Measurements from ENCODE around the gene TRIM73. TPM values are rescaled to one million over a fixed set of nuclear protein-coding genes. Genes with fewer than 3 reads are reported as not detected.
"Not testable (repeated sequence)": the region's sequence is repeated elsewhere in the genome, so short reads cannot be mapped to it uniquely, and the experiment has no call there.

TRIM73 gene
- total and polyA plus RNA-seq, 2 donors (not counting 3 experiments of a cell fraction or from before 2014, with no cell fraction given) = 1.6 to 2.0 TPM

GRCh38 chr7:75420152-75420551, 24.7 kb downstream of the TRIM73 start:
- FAIRE-seq, CTCF ChIA-PET: not testable (repeated sequence)

DNA sequence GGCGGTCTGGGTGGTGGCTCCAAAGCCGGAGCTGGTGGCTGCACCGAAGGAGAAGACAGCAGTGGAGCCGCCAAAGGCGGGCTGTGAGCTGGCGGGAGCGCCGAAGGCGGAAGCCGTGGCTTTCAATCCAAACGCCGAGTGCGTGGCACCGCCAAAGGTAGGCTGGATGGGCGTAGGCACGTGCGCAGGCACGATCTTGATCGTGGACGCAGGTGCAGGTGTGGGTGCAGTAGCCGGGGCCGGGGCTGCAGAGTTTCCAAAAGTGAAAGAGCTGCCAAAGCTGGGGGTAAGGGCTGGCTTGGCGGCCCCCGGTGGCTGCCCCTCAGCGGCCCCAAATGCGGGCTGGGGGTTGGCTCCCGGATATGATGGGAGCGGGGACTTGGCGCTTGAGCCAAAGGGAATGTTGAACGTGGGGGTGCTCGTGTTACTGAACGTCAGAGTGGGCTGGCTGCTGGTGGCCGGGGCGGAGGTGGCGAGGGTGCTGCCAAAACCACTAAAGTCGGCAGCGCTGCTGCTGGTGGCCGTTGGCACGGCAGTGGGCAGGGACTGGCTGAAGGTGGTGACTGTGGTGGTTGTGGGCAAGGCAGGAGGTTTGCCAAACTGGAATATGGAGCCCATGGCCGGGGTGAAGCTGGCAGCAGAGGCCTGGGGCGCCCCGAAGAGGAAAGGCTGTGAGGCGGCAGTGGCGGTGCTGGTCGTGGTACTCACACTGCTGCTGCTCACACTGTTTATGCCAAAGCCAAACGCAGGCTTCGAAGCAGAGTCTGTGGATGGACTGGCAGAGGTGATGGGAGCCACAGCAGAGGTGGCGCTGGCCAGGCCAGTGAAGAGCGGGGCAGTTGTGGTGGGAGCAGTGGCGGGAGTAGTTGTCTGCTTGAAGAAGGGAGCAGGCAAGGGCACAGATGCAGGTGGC, 26.6 kb downstream of the TRIM73 start:
- H2AFZ ChIP-seq (ENCODE audit: low read depth, low read length); intact Hi-C loops (cut with micrococcal nuclease); dilution Hi-C loops (cut with MboI; ENCODE audit: extremely low pct_ligation_motif_present, low sequenced_read_pairs); H3K4me3 ChIP-seq (replicated peaks in 1 of 3; ENCODE audit: insufficient read depth in 1 of 3, low read depth in 1 of 3, low read length in 3 of 3); H3K79me2 ChIP-seq (ENCODE audit: control insufficient read depth, insufficient read depth, low read length); H4K20me1 ChIP-seq (replicated peaks; ENCODE audit: control insufficient read depth, extremely low read depth, insufficient read depth, low read length); CTCF ChIA-PET; H3K4me2 ChIP-seq (ENCODE audit: insufficient read depth, low read length); H3K9ac ChIP-seq (replicated peaks; ENCODE audit: extremely low read depth, insufficient read depth, low read length); H3K4me1 ChIP-seq (ENCODE audit: control insufficient read depth, extremely low read depth, insufficient read depth, low read length); H3K9me3 ChIP-seq (replicated peaks; ENCODE audit: control insufficient read depth, insufficient read depth, low read length); H3K36me3 ChIP-seq (ENCODE audit: control insufficient read depth in 2 of 2, extremely low read depth in 1 of 2, insufficient read depth in 2 of 2, low read length in 2 of 2); H3K27me3 ChIP-seq (ENCODE audit: control insufficient read depth in 2 of 2, insufficient read depth in 2 of 2, low read length in 2 of 2); FAIRE-seq; H3K27ac ChIP-seq (ENCODE audit: insufficient read depth, low read depth, low read length); DNase-seq (ENCODE audit: low read depth, low spot score); H3K9me1 ChIP-seq (replicated peaks; ENCODE audit: control insufficient read depth, extremely low read depth, insufficient read depth, low read length); POLR2A ChIA-PET: not testable (repeated sequence)
- TSS peak; percentile 50 for BruUV-seq (replicated peaks)

More at GRCh38 chr7:75420152-75420551, 24.7 kb downstream of the TRIM73 start:
- H3K4me1 ChIP-seq (ENCODE audit: control insufficient read depth, extremely low read depth, insufficient read depth, low read length); H3K27ac ChIP-seq (ENCODE audit: insufficient read depth, low read depth, low read length); dilution Hi-C loops (cut with MboI; ENCODE audit: extremely low pct_ligation_motif_present, low sequenced_read_pairs); H3K9ac ChIP-seq (replicated peaks; ENCODE audit: extremely low read depth, insufficient read depth, low read length); H3K4me2 ChIP-seq (ENCODE audit: insufficient read depth, low read length); intact Hi-C loops (cut with micrococcal nuclease); H2AFZ ChIP-seq (ENCODE audit: low read depth, low read length); POLR2A ChIA-PET; BruUV-seq (replicated peaks); H3K4me3 ChIP-seq (replicated peaks in 1 of 3; ENCODE audit: insufficient read depth in 1 of 3, low read depth in 1 of 3, low read length in 3 of 3); H3K36me3 ChIP-seq (ENCODE audit: control insufficient read depth in 2 of 2, extremely low read depth in 1 of 2, insufficient read depth in 2 of 2, low read length in 2 of 2); H3K9me1 ChIP-seq (replicated peaks; ENCODE audit: control insufficient read depth, extremely low read depth, insufficient read depth, low read length); H3K79me2 ChIP-seq (ENCODE audit: control insufficient read depth, insufficient read depth, low read length); H4K20me1 ChIP-seq (replicated peaks; ENCODE audit: control insufficient read depth, extremely low read depth, insufficient read depth, low read length); H3K27me3 ChIP-seq (ENCODE audit: control insufficient read depth in 2 of 2, insufficient read depth in 2 of 2, low read length in 2 of 2); H3K9me3 ChIP-seq (replicated peaks; ENCODE audit: control insufficient read depth, insufficient read depth, low read length); DNase-seq (ENCODE audit: low read depth, low spot score): not testable (repeated sequence)

DNA sequence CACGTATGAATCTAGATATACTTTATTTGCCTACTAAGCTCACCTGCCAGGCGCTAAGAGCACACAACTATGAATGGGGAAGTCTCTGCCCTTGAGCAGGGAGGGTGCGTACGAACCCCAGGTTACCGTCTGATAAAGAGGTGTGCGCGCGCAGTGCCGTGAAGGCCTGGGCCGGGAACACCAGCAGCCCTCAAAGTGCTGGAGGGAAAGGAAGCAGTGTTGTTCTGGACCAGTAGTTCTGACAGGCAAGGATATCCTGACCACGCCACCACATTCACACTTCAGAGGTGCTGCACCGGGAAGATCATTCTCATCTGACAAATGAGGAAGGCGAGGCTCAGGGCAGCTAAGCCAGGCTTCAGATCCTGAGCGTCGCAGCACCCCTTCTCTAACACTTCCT, 28.1 kb downstream of the TRIM73 start:
- dilution Hi-C loops (cut with MboI; ENCODE audit: extremely low pct_ligation_motif_present, low sequenced_read_pairs); H3K9me3 ChIP-seq (replicated peaks; ENCODE audit: control insufficient read depth, insufficient read depth, low read length); intact Hi-C loops (cut with micrococcal nuclease); H2AFZ ChIP-seq (ENCODE audit: low read depth, low read length); H3K36me3 ChIP-seq (ENCODE audit: control insufficient read depth in 2 of 2, extremely low read depth in 1 of 2, insufficient read depth in 2 of 2, low read length in 2 of 2); CTCF ChIA-PET; FAIRE-seq; H3K79me2 ChIP-seq (ENCODE audit: control insufficient read depth, insufficient read depth, low read length); H3K27me3 ChIP-seq (ENCODE audit: control insufficient read depth in 2 of 2, insufficient read depth in 2 of 2, low read length in 2 of 2); POLR2A ChIA-PET; BruUV-seq (replicated peaks); H3K9me1 ChIP-seq (replicated peaks; ENCODE audit: control insufficient read depth, extremely low read depth, insufficient read depth, low read length); H3K27ac ChIP-seq (ENCODE audit: insufficient read depth, low read depth, low read length); DNase-seq (ENCODE audit: low read depth, low spot score); H3K4me1 ChIP-seq (ENCODE audit: control insufficient read depth, extremely low read depth, insufficient read depth, low read length); H4K20me1 ChIP-seq (replicated peaks; ENCODE audit: control insufficient read depth, extremely low read depth, insufficient read depth, low read length); H3K4me3 ChIP-seq (replicated peaks in 1 of 3; ENCODE audit: insufficient read depth in 1 of 3, low read depth in 1 of 3, low read length in 3 of 3); H3K9ac ChIP-seq (replicated peaks; ENCODE audit: extremely low read depth, insufficient read depth, low read length); H3K4me2 ChIP-seq (ENCODE audit: insufficient read depth, low read length): not testable (repeated sequence)

- DNase-seq (ENCODE audit: low read depth, low spot score); H3K4me1 ChIP-seq (ENCODE audit: control insufficient read depth, extremely low read depth, insufficient read depth, low read length); CTCF ChIA-PET; H3K9ac ChIP-seq (replicated peaks; ENCODE audit: extremely low read depth, insufficient read depth, low read length); H2AFZ ChIP-seq (ENCODE audit: low read depth, low read length); H3K9me3 ChIP-seq (replicated peaks; ENCODE audit: control insufficient read depth, insufficient read depth, low read length); FAIRE-seq; dilution Hi-C loops (cut with MboI; ENCODE audit: extremely low pct_ligation_motif_present, low sequenced_read_pairs); H3K4me2 ChIP-seq (ENCODE audit: insufficient read depth, low read length); H4K20me1 ChIP-seq (replicated peaks; ENCODE audit: control insufficient read depth, extremely low read depth, insufficient read depth, low read length); BruUV-seq (replicated peaks); H3K27me3 ChIP-seq (ENCODE audit: control insufficient read depth in 2 of 2, insufficient read depth in 2 of 2, low read length in 2 of 2); H3K4me3 ChIP-seq (replicated peaks in 1 of 3; ENCODE audit: insufficient read depth in 1 of 3, low read depth in 1 of 3, low read length in 3 of 3); H3K9me1 ChIP-seq (replicated peaks; ENCODE audit: control insufficient read depth, extremely low read depth, insufficient read depth, low read length); H3K27ac ChIP-seq (ENCODE audit: insufficient read depth, low read depth, low read length); intact Hi-C loops (cut with micrococcal nuclease); POLR2A ChIA-PET: not testable (repeated sequence)
- Histone ChIP-seq H3K36me3 (ENCODE audit: control insufficient read depth in 2 of 2, extremely low read depth in 1 of 2, insufficient read depth in 2 of 2, low read length in 2 of 2) (peaks cover 16 to 19% of the 10 kb centered on the region in 2 experiments), H3K79me2 (ENCODE audit: control insufficient read depth, insufficient read depth, low read length) (peaks cover 13% of the 10 kb centered on the region)
Measured at GRCh38 chr7:75439000-75439399, 43.6 kb downstream of the TRIM73 start.
